Endothelial cell (in vitro differentiated cells): Measurements from ENCODE around the gene ZBTB43. TPM values are rescaled to one million over a fixed set of nuclear protein-coding genes. Genes with fewer than 3 reads are reported as not detected.
"Not testable (repeated sequence)": the region's sequence is repeated elsewhere in the genome, so short reads cannot be mapped to it uniquely, and the experiment has no call there.

Experiments used
- DNase-seq: peaks from one replicate; pipeline ENCODE4 v3.0.0; 2021; ENCODE audit warnings: low spot score
- H3K27ac Mint-ChIP-seq: one replicate; pipeline ENCODE4 v1.8.0; 2021; ENCODE audit warnings: mixed read lengths, inconsistent platforms; ENCODE audit not compliant: unreplicated experiment
- H3K27me3 Mint-ChIP-seq: one replicate; pipeline ENCODE4 v1.8.0; 2021; ENCODE audit warnings: mild to moderate bottlenecking, moderate library complexity, mixed read lengths, inconsistent platforms; ENCODE audit not compliant: unreplicated experiment
- H3K36me3 Mint-ChIP-seq: one replicate; pipeline ENCODE4 v1.8.0; 2021; ENCODE audit warnings: mild to moderate bottlenecking, low read depth, mixed read lengths, inconsistent platforms; ENCODE audit not compliant: unreplicated experiment
- H3K4me1 Mint-ChIP-seq: one replicate; pipeline ENCODE4 v1.8.0; 2021; ENCODE audit warnings: mild to moderate bottlenecking, mixed read lengths, inconsistent platforms; ENCODE audit not compliant: unreplicated experiment
- H3K4me3 Mint-ChIP-seq: one replicate; pipeline ENCODE4 v1.8.0; 2021; ENCODE audit warnings: mild to moderate bottlenecking, mixed read lengths, inconsistent platforms; ENCODE audit not compliant: unreplicated experiment
- H3K9me3 Mint-ChIP-seq: one replicate; pipeline ENCODE4 v1.8.0; 2021; ENCODE audit warnings: mixed read lengths, inconsistent platforms; ENCODE audit not compliant: unreplicated experiment
- total RNA-seq: library from RNA; stranded (reverse); fragmentation: NEBNext Ultra II Directional; extraction: Animal tissue kit (Norgen Biotek cat#: 25700); gene quantifications from one replicate; pipeline ENCODE4 v1.2.1, GENCODE V29; 2021; ENCODE audit not compliant: unreplicated experiment
- TF ChIP-seq, protein P1 (sequence below): fragments of 200-600 bp; sonication (generic); IDR thresholded peaks from one replicate; pipeline ENCODE4 v1.5.0; 2021; ENCODE audit warnings: antibody characterized with exemption; ENCODE audit not compliant: unreplicated experiment

ZBTB43 gene
- total RNA-seq, 1 donor from 2014 or later = 16.7 TPM

DNA sequence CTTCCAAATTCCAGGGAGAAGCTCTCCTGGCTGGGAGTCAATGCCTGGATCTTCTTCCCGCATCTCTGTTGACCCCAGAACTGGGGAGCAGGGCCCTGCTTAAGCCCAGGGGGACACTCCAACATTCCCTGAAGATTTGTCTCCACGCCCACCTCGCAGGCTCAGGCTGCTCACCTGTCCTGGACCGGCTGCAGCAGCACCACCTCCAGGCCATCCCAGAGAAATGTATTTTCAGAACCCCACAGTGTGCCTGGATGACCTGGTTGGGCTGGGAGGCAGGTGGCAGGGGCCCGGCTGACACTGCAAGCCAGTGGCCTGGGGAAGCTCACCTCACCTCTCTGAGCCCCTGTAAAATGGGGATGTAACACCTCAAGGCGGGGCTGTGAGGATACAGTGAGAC, 27.1 kb upstream of the ZBTB43 start:
- TF ChIP-seq, protein P1, sequence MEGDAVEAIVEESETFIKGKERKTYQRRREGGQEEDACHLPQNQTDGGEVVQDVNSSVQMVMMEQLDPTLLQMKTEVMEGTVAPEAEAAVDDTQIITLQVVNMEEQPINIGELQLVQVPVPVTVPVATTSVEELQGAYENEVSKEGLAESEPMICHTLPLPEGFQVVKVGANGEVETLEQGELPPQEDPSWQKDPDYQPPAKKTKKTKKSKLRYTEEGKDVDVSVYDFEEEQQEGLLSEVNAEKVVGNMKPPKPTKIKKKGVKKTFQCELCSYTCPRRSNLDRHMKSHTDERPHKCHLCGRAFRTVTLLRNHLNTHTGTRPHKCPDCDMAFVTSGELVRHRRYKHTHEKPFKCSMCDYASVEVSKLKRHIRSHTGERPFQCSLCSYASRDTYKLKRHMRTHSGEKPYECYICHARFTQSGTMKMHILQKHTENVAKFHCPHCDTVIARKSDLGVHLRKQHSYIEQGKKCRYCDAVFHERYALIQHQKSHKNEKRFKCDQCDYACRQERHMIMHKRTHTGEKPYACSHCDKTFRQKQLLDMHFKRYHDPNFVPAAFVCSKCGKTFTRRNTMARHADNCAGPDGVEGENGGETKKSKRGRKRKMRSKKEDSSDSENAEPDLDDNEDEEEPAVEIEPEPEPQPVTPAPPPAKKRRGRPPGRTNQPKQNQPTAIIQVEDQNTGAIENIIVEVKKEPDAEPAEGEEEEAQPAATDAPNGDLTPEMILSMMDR = no peak
- Mint-ChIP-seq H3K4me1 (no peaks in the 10 kb centered on the region), H3K4me3 (no peak overlapping the region), H3K27ac (no peak overlapping the region), H3K9me3 (no peaks in the 10 kb centered on the region), H3K36me3 (no peaks in the 10 kb centered on the region), H3K27me3 (peaks cover 2% of the 10 kb centered on the region)
- no peak for DNase-seq

DNA sequence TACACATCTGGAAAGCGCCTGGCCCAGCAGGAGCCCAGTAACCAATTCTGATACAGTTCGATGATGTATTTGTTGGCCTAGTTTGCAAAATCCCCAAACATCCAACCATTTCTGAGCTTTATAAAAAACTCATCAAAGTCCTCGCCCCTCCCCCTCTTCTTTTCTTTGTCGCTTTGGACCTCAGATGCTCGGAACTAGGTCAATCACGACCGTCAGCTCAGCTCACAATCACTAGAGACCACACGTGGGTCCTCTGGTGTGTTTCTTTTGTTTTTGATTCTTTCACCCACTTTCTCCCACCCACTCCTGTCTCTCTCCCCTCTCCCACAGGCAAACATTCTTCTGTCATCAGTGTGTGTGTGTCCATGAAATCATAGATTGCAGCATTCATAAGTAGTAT, 26.7 kb upstream of the ZBTB43 start:
- TF ChIP-seq, protein P1 = no peak
- H3K4me3 Mint-ChIP-seq = no peak overlapping the region
- H3K9me3 Mint-ChIP-seq = no peaks in the 10 kb centered on the region
- H3K27me3 Mint-ChIP-seq = peaks cover 4% of the 10 kb centered on the region
- H3K4me1 Mint-ChIP-seq = no peaks in the 10 kb centered on the region
- H3K27ac Mint-ChIP-seq = no peak overlapping the region
- DNase-seq = no peak
- H3K36me3 Mint-ChIP-seq = no peaks in the 10 kb centered on the region

DNA sequence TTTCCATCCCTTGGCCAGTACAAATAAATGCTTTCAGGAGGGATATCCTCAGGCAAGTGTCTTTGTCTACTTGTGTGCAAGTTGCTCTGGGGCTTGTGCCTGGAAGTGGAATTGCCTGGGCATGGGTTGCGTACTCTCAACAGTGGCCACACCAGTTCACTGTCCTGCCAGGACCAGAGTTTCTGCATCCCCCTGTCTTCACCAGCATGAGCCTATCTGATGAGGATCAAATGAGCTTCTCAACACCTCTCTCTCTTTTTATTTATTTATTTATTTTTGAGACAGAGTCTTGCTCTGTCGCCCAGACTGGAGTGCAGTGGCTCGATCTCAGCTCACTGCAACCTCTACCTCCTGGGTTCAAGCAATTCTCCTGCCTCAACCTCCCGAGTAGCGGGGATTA, 26.1 kb upstream of the ZBTB43 start:
- not testable (repeated sequence) for H3K36me3 Mint-ChIP-seq, H3K27me3 Mint-ChIP-seq, H3K4me3 Mint-ChIP-seq

DNA sequence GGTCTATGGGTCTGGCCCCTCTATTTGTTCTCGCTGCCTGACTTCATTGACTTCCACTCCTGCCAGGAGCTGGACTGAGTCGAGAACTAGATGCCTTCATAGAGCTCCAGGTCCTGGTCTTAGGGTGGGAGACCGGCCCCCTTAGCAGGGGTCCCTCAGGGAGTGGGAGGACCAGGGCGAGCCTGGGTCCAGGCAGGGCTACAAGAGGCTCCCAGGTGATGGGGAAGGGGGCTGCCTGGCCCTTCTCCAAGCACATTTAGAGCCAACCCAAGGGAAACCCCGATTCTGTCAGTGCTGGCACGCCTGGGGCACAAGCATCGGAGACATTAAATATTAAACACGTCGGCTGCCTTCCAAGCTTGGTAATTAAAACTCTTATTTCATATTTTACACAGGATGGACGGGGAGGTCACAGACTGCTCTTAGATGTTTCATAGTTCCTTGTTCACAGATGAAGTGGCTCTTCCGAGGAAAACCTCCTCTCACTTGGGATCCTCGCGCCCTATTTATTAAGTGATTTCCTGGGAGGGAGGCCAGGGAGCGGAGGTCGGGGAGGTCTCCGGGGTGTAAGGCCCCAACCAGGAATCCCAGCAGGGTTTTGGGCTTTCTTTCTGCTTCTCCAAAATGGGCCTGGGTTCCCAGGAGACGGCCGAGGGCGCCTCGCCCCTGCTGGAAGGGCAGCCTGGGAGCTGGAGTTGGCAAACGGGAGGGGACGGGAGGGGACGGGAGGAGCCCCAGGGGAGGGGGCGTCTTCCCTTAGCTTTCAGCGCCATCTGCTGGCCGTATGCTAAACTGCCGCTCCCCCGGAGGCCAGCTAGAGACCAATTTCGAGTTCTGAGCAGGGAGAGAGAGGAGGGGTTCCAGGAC, 23.4 kb upstream of the ZBTB43 start:
- H3K36me3 Mint-ChIP-seq = no peaks in the 10 kb centered on the region
- no peak overlapping the region for H3K4me3 Mint-ChIP-seq
- DNase-seq = peak; percentile 96
- no peak overlapping the region for H3K27ac Mint-ChIP-seq
- TF ChIP-seq, protein P1 = peak; percentile 96
- H3K27me3 Mint-ChIP-seq = peaks cover 8% of the 10 kb centered on the region
- H3K4me1 Mint-ChIP-seq = no peaks in the 10 kb centered on the region
- H3K9me3 Mint-ChIP-seq = no peaks in the 10 kb centered on the region

More for the DNA sequence above, 26.1 kb upstream of the ZBTB43 start:
- not testable (repeated sequence) for H3K9me3 Mint-ChIP-seq, DNase-seq, H3K4me1 Mint-ChIP-seq, H3K27ac Mint-ChIP-seq

DNA sequence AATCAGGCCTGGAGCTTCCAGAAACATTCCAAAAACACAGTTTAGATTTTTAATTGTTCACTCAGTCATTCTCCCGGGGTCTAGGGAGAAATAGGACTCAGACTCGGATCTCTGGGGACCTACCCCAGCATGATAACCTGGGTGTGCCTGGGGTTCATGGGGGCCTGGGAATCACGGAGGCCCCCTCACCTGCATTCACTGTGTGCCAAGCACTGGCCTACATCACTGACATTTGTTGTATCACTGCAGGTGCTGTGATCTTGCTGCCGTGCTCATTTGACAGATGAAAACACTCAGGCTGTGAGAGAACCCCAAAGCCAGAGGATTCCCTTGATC, 22.8 kb upstream of the ZBTB43 start:
- Mint-ChIP-seq H3K36me3 (no peaks in the 10 kb centered on the region), H3K27ac (no peak overlapping the region), H3K4me1 (no peaks in the 10 kb centered on the region), H3K9me3 (no peaks in the 10 kb centered on the region), H3K4me3 (no peak overlapping the region), H3K27me3 (peaks cover 10% of the 10 kb centered on the region)
- DNase-seq = no peak
- TF ChIP-seq, protein P1 = peak; percentile 13
